Caco-2 (cell line): ENCODE results near the gene PACS2. TPM values are rescaled to one million over a fixed set of nuclear protein-coding genes. Genes with fewer than 3 reads are reported as not detected.

Source experiments
- BruUV-seq: library from RNA; stranded (reverse); fragments of 400-500 nt; replicated peaks from 2 replicates; lab custom pipeline; 2021; lab: Mats Ljungman, UMichigan
- CTCF ChIA-PET: fragments of 300-600 bp; sonication (Branson Sonifier 250); formaldehyde crosslinking; loops from one replicate; lab custom pipeline; 2022; ENCODE audit warnings: antibody characterized with exemption; lab: Charles Lee
- POLR2A ChIA-PET: fragments of 300-600 bp; sonication (Branson Sonifier 250); formaldehyde crosslinking; loops from one replicate; lab custom pipeline; 2022; ENCODE audit warnings: antibody characterized with exemption; lab: Charles Lee
- DNase-seq, 2 experiments: peaks; one replicate each; pipeline versions ENCODE4 v3.0.0 to v3.0.0-alpha.2; 2020 to 2022
- H3K27me3 ChIP-seq: replicated peaks from 2 replicates; pipeline ENCODE4 v1.6.0; 2011; ENCODE audit warnings: low read length; ENCODE audit not compliant: control insufficient read depth, insufficient read depth
- H3K36me3 ChIP-seq: 2 replicates; pipeline ENCODE4 v1.5.1; 2011; ENCODE audit warnings: low read length; ENCODE audit not compliant: control insufficient read depth, insufficient read depth
- H3K4me1 ChIP-seq: fragments of 250-450 bp; sonication (Bioruptor Pico); 2 replicates; pipeline ENCODE4 v1.5.1; 2020; ENCODE audit warnings: mild to moderate bottlenecking
- H3K4me3 ChIP-seq: 2 replicates; pipeline ENCODE4 v1.5.1; 2011; ENCODE audit warnings: low read depth, mild to moderate bottlenecking, control low read depth, low read length
- H3K9me3 ChIP-seq: fragments of 250-450 bp; sonication (Bioruptor Pico); 2 replicates; pipeline ENCODE4 v1.5.1; 2020; ENCODE audit warnings: mild to moderate bottlenecking, moderate library complexity
- H3K27ac Mint-ChIP-seq: one replicate; pipeline ENCODE4 v1.8.0; 2022; ENCODE audit warnings: mixed read lengths; ENCODE audit not compliant: unreplicated experiment
- H3K27me3 Mint-ChIP-seq: one replicate; pipeline ENCODE4 v1.8.0; 2022; ENCODE audit warnings: mixed read lengths; ENCODE audit not compliant: insufficient read depth, unreplicated experiment
- H3K36me3 Mint-ChIP-seq: one replicate; pipeline ENCODE4 v1.8.0; 2022; ENCODE audit warnings: mild to moderate bottlenecking, mixed read lengths; ENCODE audit not compliant: insufficient read depth, unreplicated experiment
- H3K4me1 Mint-ChIP-seq: one replicate; pipeline ENCODE4 v1.8.0; 2022; ENCODE audit warnings: low read depth, mixed read lengths; ENCODE audit not compliant: unreplicated experiment
- H3K4me3 Mint-ChIP-seq: one replicate; pipeline ENCODE4 v1.8.0; 2022; ENCODE audit warnings: mild to moderate bottlenecking, moderate library complexity, mixed read lengths; ENCODE audit not compliant: unreplicated experiment
- H3K9me3 Mint-ChIP-seq: one replicate; pipeline ENCODE4 v1.8.0; 2022; ENCODE audit warnings: mixed read lengths; ENCODE audit not compliant: unreplicated experiment
- CTCF ChIP-seq, 2 experiments: fragments of 200-600 bp in 1 of 2; IDR thresholded peaks; 1 replicate in 1 of 2; 2 replicates in 1 of 2; pipeline versions ENCODE4 v1.5.1 to v1.8.0; 2011 to 2022; ENCODE audit warnings: antibody characterized with exemption in 1 of 2, control low read depth in 1 of 2, inconsistent platforms in 1 of 2, low read depth in 1 of 2, low read length in 1 of 2, mild to moderate bottlenecking in 1 of 2, moderate library complexity in 1 of 2; ENCODE audit not compliant: insufficient read depth in 1 of 2, severe bottlenecking in 1 of 2, unreplicated experiment in 1 of 2
- intact Hi-C: fragments of 100-400 bp; cut with micrococcal nuclease; formaldehyde crosslinking; loops from one replicate; pipeline ENCODE4 v1.10.0; 2022; ENCODE audit not compliant: unreplicated experiment
- total RNA-seq: library from RNA; stranded (reverse); gene quantifications from 2 replicates; pipeline ENCODE4 v1.2.3, GENCODE V29; 2022

PACS2 gene
- total RNA-seq, 1 experiment from 2014 or later, result 58.1 TPM

GRCh38 chr14:105272623-105273022, 41.9 kb upstream of the PACS2 start:
- no peak for DNase-seq
- intact Hi-C loops, result no loop called here
- Histone ChIP-seq H3K4me1 (no peaks in the 10 kb centered on the region), H3K9me3 (no peaks in the 10 kb centered on the region), H3K27me3 (no peaks in the 10 kb centered on the region), H3K36me3 (no peaks in the 10 kb centered on the region), H3K4me3 (no peak overlapping the region)
- no peaks in the 10 kb centered on the region for H3K9me3 Mint-ChIP-seq
- no peak for TF ChIP-seq CTCF (IDR thresholded peaks at IDR 0.05; ENCODE audit: insufficient read depth in 1 of 2, low read depth in 1 of 2, low read length in 1 of 2, severe bottlenecking in 1 of 2, unreplicated experiment in 1 of 2)
- H3K4me1 Mint-ChIP-seq, result no peaks in the 10 kb centered on the region
- no peaks in the 10 kb centered on the region for H3K27me3 Mint-ChIP-seq
- BruUV-seq, result no TSS peak
- no peak overlapping the region for H3K4me3 Mint-ChIP-seq
- ChIA-PET POLR2A (no interaction called here), CTCF (interaction anchor here (1.3 kb wide), 1 partner anchor 24 kb away, joined by 7 read pairs; the partner anchor contains the start of gene BTBD6)
- peaks cover 5% of the 10 kb centered on the region for H3K36me3 Mint-ChIP-seq
- H3K27ac Mint-ChIP-seq, result no peak overlapping the region

GRCh38 chr14:105273062-105273461, 41.5 kb upstream of the PACS2 start:
- Mint-ChIP-seq H3K27ac (no peak overlapping the region), H3K36me3 (peaks cover 5% of the 10 kb centered on the region), H3K9me3 (no peaks in the 10 kb centered on the region), H3K4me1 (no peaks in the 10 kb centered on the region), H3K4me3 (no peak overlapping the region), H3K27me3 (no peaks in the 10 kb centered on the region)
- CTCF ChIA-PET, result interaction anchor here (1.3 kb wide), 1 partner anchor 24 kb away, joined by 7 read pairs; the partner anchor contains the start of gene BTBD6
- Histone ChIP-seq H3K36me3 (no peaks in the 10 kb centered on the region), H3K9me3 (no peaks in the 10 kb centered on the region), H3K27me3 (no peaks in the 10 kb centered on the region), H3K4me3 (no peak overlapping the region), H3K4me1 (no peaks in the 10 kb centered on the region)
- TF ChIP-seq CTCF (IDR thresholded peaks at IDR 0.05; ENCODE audit: insufficient read depth in 1 of 2, low read depth in 1 of 2, low read length in 1 of 2, severe bottlenecking in 1 of 2, unreplicated experiment in 1 of 2), result no peak
- no TSS peak for BruUV-seq
- POLR2A ChIA-PET, result no interaction called here
- intact Hi-C loops, result no loop called here
- DNase-seq, result no peak

- BruUV-seq, result no TSS peak
- Histone ChIP-seq H3K27me3 (no peaks in the 10 kb centered on the region), H3K4me1 (no peaks in the 10 kb centered on the region), H3K9me3 (no peaks in the 10 kb centered on the region), H3K36me3 (no peaks in the 10 kb centered on the region), H3K4me3 (no peak overlapping the region)
- Mint-ChIP-seq H3K4me3 (no peak overlapping the region), H3K27ac (no peak overlapping the region), H3K36me3 (no peaks in the 10 kb centered on the region), H3K4me1 (no peaks in the 10 kb centered on the region), H3K9me3 (no peaks in the 10 kb centered on the region), H3K27me3 (no peaks in the 10 kb centered on the region)
- no peak for TF ChIP-seq CTCF (IDR thresholded peaks at IDR 0.05; ENCODE audit: insufficient read depth in 1 of 2, low read depth in 1 of 2, low read length in 1 of 2, severe bottlenecking in 1 of 2, unreplicated experiment in 1 of 2)
- no peak for DNase-seq
- ChIA-PET POLR2A (no interaction called here), CTCF (no interaction called here)
- intact Hi-C loops, result no loop called here
These were observed 39.9 kb upstream of the PACS2 start for GRCh38 chr14:105274637-105275036.
